ENCODE data around the gene WDR19. TPM values are rescaled to one million over a fixed set of nuclear protein-coding genes. Genes with fewer than 3 reads are reported as not detected.

WDR19 gene
- polyA plus RNA-seq, 1 of the 3 experiments (the other 2 are of a cell fraction): 23.3 TPM

DNA sequence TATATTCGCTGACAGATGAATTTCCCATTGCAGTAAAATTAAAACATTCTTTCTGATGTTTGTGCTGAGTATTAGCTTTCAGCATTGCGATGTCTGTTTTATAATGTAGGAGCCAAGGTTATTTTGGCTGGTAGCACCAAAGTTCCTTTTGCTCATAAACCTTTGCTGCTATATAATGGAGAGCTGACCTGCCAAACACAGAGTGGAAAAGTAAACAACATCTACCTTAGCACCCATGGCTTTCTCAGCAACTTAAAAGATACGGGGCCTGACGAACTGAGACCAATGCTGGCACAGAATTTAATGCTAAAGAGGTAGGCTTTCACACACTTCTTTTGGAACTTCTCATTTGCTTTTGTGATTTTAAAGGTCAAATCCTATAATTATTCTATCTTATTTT is 46.0 kb downstream of the WDR19 start:
- no peak overlapping the region for H2AFZ ChIP-seq (ENCODE audit: low read depth)
- no peak for DNase-seq
- no peaks in the 10 kb centered on the region for H3K9me3 ChIP-seq
- H3K79me2 ChIP-seq (ENCODE audit: insufficient read depth): no peaks in the 10 kb centered on the region
- no peak for TF ChIP-seq EP300 (IDR thresholded peaks at IDR 0.05; ENCODE audit: borderline replicate concordance in 1 of 2, low read depth in 1 of 2, low read length in 1 of 2)
- no peak for TF ChIP-seq SMC3 (IDR thresholded peaks at IDR 0.05; ENCODE audit: low read depth, low read length)
- TF ChIP-seq NRF1 (IDR thresholded peaks at IDR 0.05; ENCODE audit: low read depth, low read length): no peak
- TF ChIP-seq, protein P1, sequence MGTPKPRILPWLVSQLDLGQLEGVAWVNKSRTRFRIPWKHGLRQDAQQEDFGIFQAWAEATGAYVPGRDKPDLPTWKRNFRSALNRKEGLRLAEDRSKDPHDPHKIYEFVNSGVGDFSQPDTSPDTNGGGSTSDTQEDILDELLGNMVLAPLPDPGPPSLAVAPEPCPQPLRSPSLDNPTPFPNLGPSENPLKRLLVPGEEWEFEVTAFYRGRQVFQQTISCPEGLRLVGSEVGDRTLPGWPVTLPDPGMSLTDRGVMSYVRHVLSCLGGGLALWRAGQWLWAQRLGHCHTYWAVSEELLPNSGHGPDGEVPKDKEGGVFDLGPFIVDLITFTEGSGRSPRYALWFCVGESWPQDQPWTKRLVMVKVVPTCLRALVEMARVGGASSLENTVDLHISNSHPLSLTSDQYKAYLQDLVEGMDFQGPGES (IDR thresholded peaks at IDR 0.05; ENCODE audit: low read depth, low read length): no peak
- TF ChIP-seq, protein P2, sequence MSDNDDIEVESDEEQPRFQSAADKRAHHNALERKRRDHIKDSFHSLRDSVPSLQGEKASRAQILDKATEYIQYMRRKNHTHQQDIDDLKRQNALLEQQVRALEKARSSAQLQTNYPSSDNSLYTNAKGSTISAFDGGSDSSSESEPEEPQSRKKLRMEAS (IDR thresholded peaks at IDR 0.05; ENCODE audit: low read depth): no peak
- H3K9ac ChIP-seq: no peak overlapping the region
- ChIA-PET POLR2A (no interaction called here), CTCF (interaction anchor here (1.3 kb wide), 1 partner anchor 16 kb away, joined by 3 read pairs; no protein-coding TSS in a partner anchor)
- no peak overlapping the region for H3K4me3 ChIP-seq (ENCODE audit: low read depth in 2 of 2, low read length in 1 of 2)
- 92% methylated on average over 4 of the region's 4 CpGs for WGBS (ENCODE audit: low lambda C conversion rate)
- no peaks in the 10 kb centered on the region for H4K20me1 ChIP-seq (ENCODE audit: insufficient read depth)
- no peak overlapping the region for H3K27ac ChIP-seq (ENCODE audit: low read depth in 2 of 2, low read length in 1 of 2)
- no peaks in the 10 kb centered on the region for H3K4me1 ChIP-seq (ENCODE audit: control insufficient read depth in 1 of 2, insufficient read depth in 2 of 2, low read depth in 1 of 2, low read length in 1 of 2)
- H3K4me2 ChIP-seq: no peak overlapping the region
- H3K9me2 ChIP-seq: no peaks in the 10 kb centered on the region
- peaks cover 0 to 7% of the 10 kb centered on the region in 2 experiments for H3K36me3 ChIP-seq (replicated peaks in 1 of 2; ENCODE audit: control insufficient read depth in 1 of 2, insufficient read depth in 2 of 2, low read length in 1 of 2)
- H3K27me3 ChIP-seq (ENCODE audit: insufficient read depth): no peaks in the 10 kb centered on the region
- no peaks in the 10 kb centered on the region for H3F3A ChIP-seq (replicated peaks; ENCODE audit: insufficient read depth)

DNA sequence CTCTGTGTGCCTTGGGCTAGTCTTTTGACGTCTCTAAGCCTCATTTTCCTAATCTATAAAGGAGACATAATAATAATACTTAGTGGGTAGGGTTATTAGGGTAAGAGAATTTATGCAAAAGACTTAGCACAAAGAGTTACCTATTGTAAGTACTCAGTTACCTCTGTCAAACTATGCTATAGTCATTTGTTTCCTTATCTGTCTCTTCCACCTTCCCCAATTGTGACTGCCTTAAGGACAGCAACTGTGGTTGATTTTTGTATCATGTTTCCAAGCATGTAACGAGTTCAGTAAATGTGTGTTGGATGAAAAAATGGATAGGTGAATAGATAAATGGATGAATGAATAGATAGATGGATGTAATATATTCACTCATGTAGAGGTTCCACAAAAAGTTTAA is 48.1 kb downstream of the WDR19 start:
- no peak for DNase-seq
- ChIA-PET CTCF (interaction anchor here (0.6 to 1.5 kb wide), 2 partner anchors 15 to 581 kb away, joined by 3 to 4 read pairs; no protein-coding TSS in a partner anchor), POLR2A (no interaction called here)
- H2AFZ ChIP-seq (ENCODE audit: low read depth): no peak overlapping the region
- no peak overlapping the region for H3K4me2 ChIP-seq
- H3F3A ChIP-seq (replicated peaks; ENCODE audit: insufficient read depth): peaks cover 4% of the 10 kb centered on the region
- no peaks in the 10 kb centered on the region for H3K9me3 ChIP-seq
- no peak for TF ChIP-seq JUND (IDR thresholded peaks at IDR 0.05)
- no peak for TF ChIP-seq RAD21 (IDR thresholded peaks at IDR 0.05; ENCODE audit: low read length)
- TF ChIP-seq EP300 (IDR thresholded peaks at IDR 0.05; ENCODE audit: borderline replicate concordance in 1 of 2, low read depth in 1 of 2, low read length in 1 of 2): no peak
- TF ChIP-seq, protein P3, sequence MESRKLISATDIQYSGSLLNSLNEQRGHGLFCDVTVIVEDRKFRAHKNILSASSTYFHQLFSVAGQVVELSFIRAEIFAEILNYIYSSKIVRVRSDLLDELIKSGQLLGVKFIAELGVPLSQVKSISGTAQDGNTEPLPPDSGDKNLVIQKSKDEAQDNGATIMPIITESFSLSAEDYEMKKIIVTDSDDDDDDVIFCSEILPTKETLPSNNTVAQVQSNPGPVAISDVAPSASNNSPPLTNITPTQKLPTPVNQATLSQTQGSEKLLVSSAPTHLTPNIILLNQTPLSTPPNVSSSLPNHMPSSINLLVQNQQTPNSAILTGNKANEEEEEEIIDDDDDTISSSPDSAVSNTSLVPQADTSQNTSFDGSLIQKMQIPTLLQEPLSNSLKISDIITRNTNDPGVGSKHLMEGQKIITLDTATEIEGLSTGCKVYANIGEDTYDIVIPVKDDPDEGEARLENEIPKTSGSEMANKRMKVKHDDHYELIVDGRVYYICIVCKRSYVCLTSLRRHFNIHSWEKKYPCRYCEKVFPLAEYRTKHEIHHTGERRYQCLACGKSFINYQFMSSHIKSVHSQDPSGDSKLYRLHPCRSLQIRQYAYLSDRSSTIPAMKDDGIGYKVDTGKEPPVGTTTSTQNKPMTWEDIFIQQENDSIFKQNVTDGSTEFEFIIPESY (IDR thresholded peaks at IDR 0.05; ENCODE audit: borderline replicate concordance, low read depth): no peak
- TF ChIP-seq FOXJ3 (CRISPR knock-in tag; IDR thresholded peaks at IDR 0.05): no peak
- no peak for TF ChIP-seq POLR2AphosphoS5 (IDR thresholded peaks at IDR 0.05; ENCODE audit: low read depth, low read length)
- TF ChIP-seq RXRA (IDR thresholded peaks at IDR 0.05; ENCODE audit: borderline replicate concordance, low read depth): no peak
- TF ChIP-seq MXI1 (IDR thresholded peaks at IDR 0.05; ENCODE audit: low read depth, low read length): no peak
- TF ChIP-seq SIN3A (IDR thresholded peaks at IDR 0.05; ENCODE audit: borderline replicate concordance, low read depth, low read length): no peak
- TF ChIP-seq SMC3 (IDR thresholded peaks at IDR 0.05; ENCODE audit: low read depth, low read length): no peak
- TF ChIP-seq, protein P4, sequence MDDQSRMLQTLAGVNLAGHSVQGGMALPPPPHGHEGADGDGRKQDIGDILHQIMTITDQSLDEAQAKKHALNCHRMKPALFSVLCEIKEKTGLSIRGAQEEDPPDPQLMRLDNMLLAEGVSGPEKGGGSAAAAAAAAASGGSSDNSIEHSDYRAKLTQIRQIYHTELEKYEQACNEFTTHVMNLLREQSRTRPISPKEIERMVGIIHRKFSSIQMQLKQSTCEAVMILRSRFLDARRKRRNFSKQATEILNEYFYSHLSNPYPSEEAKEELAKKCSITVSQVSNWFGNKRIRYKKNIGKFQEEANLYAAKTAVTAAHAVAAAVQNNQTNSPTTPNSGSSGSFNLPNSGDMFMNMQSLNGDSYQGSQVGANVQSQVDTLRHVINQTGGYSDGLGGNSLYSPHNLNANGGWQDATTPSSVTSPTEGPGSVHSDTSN (IDR thresholded peaks at IDR 0.05): no peak
- TF ChIP-seq, protein P5, sequence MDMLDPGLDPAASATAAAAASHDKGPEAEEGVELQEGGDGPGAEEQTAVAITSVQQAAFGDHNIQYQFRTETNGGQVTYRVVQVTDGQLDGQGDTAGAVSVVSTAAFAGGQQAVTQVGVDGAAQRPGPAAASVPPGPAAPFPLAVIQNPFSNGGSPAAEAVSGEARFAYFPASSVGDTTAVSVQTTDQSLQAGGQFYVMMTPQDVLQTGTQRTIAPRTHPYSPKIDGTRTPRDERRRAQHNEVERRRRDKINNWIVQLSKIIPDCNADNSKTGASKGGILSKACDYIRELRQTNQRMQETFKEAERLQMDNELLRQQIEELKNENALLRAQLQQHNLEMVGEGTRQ (IDR thresholded peaks at IDR 0.05; ENCODE audit: borderline replicate concordance, low read depth, low read length): no peak
- no peak for TF ChIP-seq TEAD4 (IDR thresholded peaks at IDR 0.05; ENCODE audit: borderline replicate concordance, insufficient read depth)
- no peak for TF ChIP-seq MEF2A (IDR thresholded peaks at IDR 0.05; ENCODE audit: borderline replicate concordance, low read depth)
- TF ChIP-seq TCF12 (IDR thresholded peaks at IDR 0.05): no peak
- no peak for TF ChIP-seq GABPA (IDR thresholded peaks at IDR 0.05; ENCODE audit: low read depth)
- TF ChIP-seq, protein P6, sequence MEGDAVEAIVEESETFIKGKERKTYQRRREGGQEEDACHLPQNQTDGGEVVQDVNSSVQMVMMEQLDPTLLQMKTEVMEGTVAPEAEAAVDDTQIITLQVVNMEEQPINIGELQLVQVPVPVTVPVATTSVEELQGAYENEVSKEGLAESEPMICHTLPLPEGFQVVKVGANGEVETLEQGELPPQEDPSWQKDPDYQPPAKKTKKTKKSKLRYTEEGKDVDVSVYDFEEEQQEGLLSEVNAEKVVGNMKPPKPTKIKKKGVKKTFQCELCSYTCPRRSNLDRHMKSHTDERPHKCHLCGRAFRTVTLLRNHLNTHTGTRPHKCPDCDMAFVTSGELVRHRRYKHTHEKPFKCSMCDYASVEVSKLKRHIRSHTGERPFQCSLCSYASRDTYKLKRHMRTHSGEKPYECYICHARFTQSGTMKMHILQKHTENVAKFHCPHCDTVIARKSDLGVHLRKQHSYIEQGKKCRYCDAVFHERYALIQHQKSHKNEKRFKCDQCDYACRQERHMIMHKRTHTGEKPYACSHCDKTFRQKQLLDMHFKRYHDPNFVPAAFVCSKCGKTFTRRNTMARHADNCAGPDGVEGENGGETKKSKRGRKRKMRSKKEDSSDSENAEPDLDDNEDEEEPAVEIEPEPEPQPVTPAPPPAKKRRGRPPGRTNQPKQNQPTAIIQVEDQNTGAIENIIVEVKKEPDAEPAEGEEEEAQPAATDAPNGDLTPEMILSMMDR (IDR thresholded peaks at IDR 0.05): no peak
- 92% methylated on average over 2 of the region's 2 CpGs for WGBS (ENCODE audit: low lambda C conversion rate)
- H4K20me1 ChIP-seq (ENCODE audit: insufficient read depth): no peaks in the 10 kb centered on the region
- no peaks in the 10 kb centered on the region for H3K79me2 ChIP-seq (ENCODE audit: insufficient read depth)
- H3K36me3 ChIP-seq (replicated peaks in 1 of 2; ENCODE audit: control insufficient read depth in 1 of 2, insufficient read depth in 2 of 2, low read length in 1 of 2): peaks cover 7 to 16% of the 10 kb centered on the region in 2 experiments
- H3K4me3 ChIP-seq (ENCODE audit: low read depth in 2 of 2, low read length in 1 of 2): no peak overlapping the region
- no peaks in the 10 kb centered on the region for H3K9me2 ChIP-seq
- H3K9ac ChIP-seq: no peak overlapping the region
- no peak overlapping the region for H3K27ac ChIP-seq (ENCODE audit: low read depth in 2 of 2, low read length in 1 of 2)
- no peaks in the 10 kb centered on the region for H3K27me3 ChIP-seq (ENCODE audit: insufficient read depth)
- H3K4me1 ChIP-seq (ENCODE audit: control insufficient read depth in 1 of 2, insufficient read depth in 2 of 2, low read depth in 1 of 2, low read length in 1 of 2): no peaks in the 10 kb centered on the region
